HCT116 (cell line): ENCODE measurements around the gene STARD7.

ENCODE experiments used
- EZH2 ChIP-seq: fragments of 200-600 bp; sonication (generic); IDR thresholded peaks from 2 replicates; pipeline ENCODE4 v1.6.1; 2017; ENCODE audit warnings: antibody characterized with exemption, mixed run types
- POLR2A ChIP-seq: IDR thresholded peaks from 2 replicates; pipeline ENCODE4 v1.7.0; 2011; ENCODE audit warnings: borderline replicate concordance; ENCODE audit not compliant: insufficient read depth, insufficient read length; ENCODE audit errors: extremely low read depth
- SP1 ChIP-seq: IDR thresholded peaks from 2 replicates; pipeline ENCODE4 v1.6.1; 2012; ENCODE audit warnings: low read depth
- SRF ChIP-seq: IDR thresholded peaks from 2 replicates; pipeline ENCODE4 v1.6.1; 2012; ENCODE audit warnings: low read depth
- TF ChIP-seq, protein P1 (sequence below): IDR thresholded peaks from 2 replicates; pipeline ENCODE4 v1.6.1; 2012
- TF ChIP-seq, protein P2 (sequence below), 3 experiments: fragments of 200-600 bp in 1 of 3; sonication (generic) in 1 of 3; IDR thresholded peaks in 2 of 3; conservative IDR thresholded peaks in 1 of 3; 2 replicates each; pipeline ENCODE4 v1.5.1; 2012 to 2017; ENCODE audit warnings: low read depth in 2 of 3, low read length in 2 of 3, antibody characterized with exemption in 1 of 3, borderline replicate concordance in 1 of 3, control low read depth in 1 of 3, mild to moderate bottlenecking in 1 of 3, mixed read lengths in 1 of 3, mixed run types in 1 of 3, moderate library complexity in 1 of 3; ENCODE audit not compliant: insufficient read depth in 1 of 3

DNA sequence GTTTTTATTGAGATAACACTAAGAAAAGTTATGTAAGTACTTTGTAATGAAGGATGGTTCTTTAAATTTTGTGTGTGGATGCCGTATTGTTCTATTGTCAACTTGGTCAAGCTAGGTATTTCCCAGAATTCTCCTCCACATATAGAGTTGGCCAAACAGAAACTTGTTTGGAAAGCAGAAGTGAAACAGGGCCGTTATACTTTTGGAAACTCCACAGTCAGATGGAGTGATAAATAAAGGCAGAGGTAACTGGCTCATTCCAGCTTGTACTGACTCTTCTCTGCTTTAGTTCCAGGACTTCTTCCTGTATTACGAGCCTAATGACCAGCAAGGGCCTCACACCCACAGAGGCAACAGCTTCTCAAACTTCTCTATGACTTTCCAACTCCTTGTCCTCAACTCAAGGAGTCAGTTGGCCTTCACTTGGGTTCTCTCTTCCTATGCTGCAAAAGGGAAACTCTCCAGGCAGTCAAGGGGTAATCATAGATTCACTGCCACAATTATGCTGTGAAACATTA is 16.4 kb upstream of the STARD7 start:
- TF ChIP-seq, protein P1, sequence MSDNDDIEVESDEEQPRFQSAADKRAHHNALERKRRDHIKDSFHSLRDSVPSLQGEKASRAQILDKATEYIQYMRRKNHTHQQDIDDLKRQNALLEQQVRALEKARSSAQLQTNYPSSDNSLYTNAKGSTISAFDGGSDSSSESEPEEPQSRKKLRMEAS, result no peak
- no peak for TF ChIP-seq SRF
- no peak for TF ChIP-seq POLR2A
- no peak for TF ChIP-seq EZH2
- TF ChIP-seq, protein P2, sequence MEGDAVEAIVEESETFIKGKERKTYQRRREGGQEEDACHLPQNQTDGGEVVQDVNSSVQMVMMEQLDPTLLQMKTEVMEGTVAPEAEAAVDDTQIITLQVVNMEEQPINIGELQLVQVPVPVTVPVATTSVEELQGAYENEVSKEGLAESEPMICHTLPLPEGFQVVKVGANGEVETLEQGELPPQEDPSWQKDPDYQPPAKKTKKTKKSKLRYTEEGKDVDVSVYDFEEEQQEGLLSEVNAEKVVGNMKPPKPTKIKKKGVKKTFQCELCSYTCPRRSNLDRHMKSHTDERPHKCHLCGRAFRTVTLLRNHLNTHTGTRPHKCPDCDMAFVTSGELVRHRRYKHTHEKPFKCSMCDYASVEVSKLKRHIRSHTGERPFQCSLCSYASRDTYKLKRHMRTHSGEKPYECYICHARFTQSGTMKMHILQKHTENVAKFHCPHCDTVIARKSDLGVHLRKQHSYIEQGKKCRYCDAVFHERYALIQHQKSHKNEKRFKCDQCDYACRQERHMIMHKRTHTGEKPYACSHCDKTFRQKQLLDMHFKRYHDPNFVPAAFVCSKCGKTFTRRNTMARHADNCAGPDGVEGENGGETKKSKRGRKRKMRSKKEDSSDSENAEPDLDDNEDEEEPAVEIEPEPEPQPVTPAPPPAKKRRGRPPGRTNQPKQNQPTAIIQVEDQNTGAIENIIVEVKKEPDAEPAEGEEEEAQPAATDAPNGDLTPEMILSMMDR (IDR thresholded peaks at IDR 0.05 in 2 of 3, conservative IDR thresholded peaks at IDR 0.05 in 1 of 3; ENCODE audit: borderline replicate concordance in 1 of 3, insufficient read depth in 1 of 3, low read depth in 2 of 3, low read length in 2 of 3), result no peak
- TF ChIP-seq SP1, result no peak
